ENCODE measurements around the gene ANXA9. TPM values are rescaled to one million over a fixed set of nuclear protein-coding genes. Genes with fewer than 3 reads are reported as not detected.
A peak's percentile ranks its signal among the peaks of the same experiment; 100 is the strongest.

ANXA9 gene
- total RNA-seq, 1 donor from 2014 or later, result not detected

- no peaks in the 10 kb centered on the region for H3K27me3 Mint-ChIP-seq (ENCODE audit: insufficient read depth, low read depth)
- Histone ChIP-seq H3K36me3 (no peaks in the 10 kb centered on the region), H4K20me1 (ENCODE audit: low read depth) (peaks cover 67% of the 10 kb centered on the region), H3K4me2 (no peak overlapping the region), H3F3A (ENCODE audit: low read depth) (peaks cover 30% of the 10 kb centered on the region), H3K9ac (no peak overlapping the region), H2AFZ (replicated peaks) (no peak overlapping the region), H3K4me3 (no peak overlapping the region), H3K27me3 (no peaks in the 10 kb centered on the region), H3K27ac (no peak overlapping the region), H3K79me2 (ENCODE audit: low read depth) (peaks cover 53% of the 10 kb centered on the region), H3K4me1 (peaks cover 30% of the 10 kb centered on the region), H3K9me3 (ENCODE audit: low read depth) (no peaks in the 10 kb centered on the region)
- H3K36me3 Mint-ChIP-seq, result peaks cover 39% of the 10 kb centered on the region
- peaks cover 34% of the 10 kb centered on the region for H3K4me1 Mint-ChIP-seq
- TF ChIP-seq EZH2phosphoT487 (IDR thresholded peaks at IDR 0.05) (no peak), EZH2 (IDR thresholded peaks at IDR 0.05) (no peak), CTCF (IDR thresholded peaks at IDR 0.05) (no peak)
- peak overlapping the region; percentile 7 for H3K4me3 Mint-ChIP-seq
- no peak overlapping the region for H3K27ac Mint-ChIP-seq
- DNase-seq (ENCODE audit: low spot score), result no peak
- no peaks in the 10 kb centered on the region for H3K9me3 Mint-ChIP-seq
These were observed 13.6 kb upstream of the ANXA9 start for GRCh38 chr1:150968491-150968890.

DNA sequence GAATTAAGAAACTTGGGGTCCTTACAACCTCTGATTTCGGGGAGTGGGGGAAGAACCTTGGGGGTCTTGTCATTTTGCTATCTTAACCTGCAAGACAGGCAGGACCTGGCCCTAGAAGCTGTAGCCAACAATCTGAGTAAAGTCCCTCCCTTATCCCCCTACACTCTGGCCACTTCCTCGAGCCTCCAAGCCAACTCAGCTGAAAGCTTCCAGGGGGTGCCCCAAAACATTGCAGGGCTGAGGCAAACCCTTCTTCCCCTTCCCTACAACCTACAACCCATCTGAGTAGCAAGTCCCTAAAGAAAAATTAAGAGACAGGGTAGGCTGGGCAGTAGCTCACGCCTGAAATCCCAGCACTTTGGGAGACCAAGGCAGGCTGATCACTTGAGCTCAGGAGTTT lies 12.5 kb upstream of the ANXA9 start:
- peaks cover 2% of the 10 kb centered on the region for H3K27me3 Mint-ChIP-seq (ENCODE audit: insufficient read depth, low read depth)
- H3K4me1 Mint-ChIP-seq, result peaks cover 34% of the 10 kb centered on the region
- Histone ChIP-seq H3K79me2 (ENCODE audit: low read depth) (peaks cover 64% of the 10 kb centered on the region), H3K27me3 (no peaks in the 10 kb centered on the region), H3F3A (ENCODE audit: low read depth) (peaks cover 36% of the 10 kb centered on the region), H3K9me3 (ENCODE audit: low read depth) (no peaks in the 10 kb centered on the region), H3K4me1 (peaks cover 33% of the 10 kb centered on the region), H4K20me1 (ENCODE audit: low read depth) (peaks cover 70% of the 10 kb centered on the region), H3K27ac (no peak overlapping the region), H3K36me3 (no peaks in the 10 kb centered on the region), H2AFZ (replicated peaks) (no peak overlapping the region), H3K9ac (no peak overlapping the region), H3K4me2 (no peak overlapping the region), H3K4me3 (no peak overlapping the region)
- H3K4me3 Mint-ChIP-seq, result no peak overlapping the region
- DNase-seq (ENCODE audit: low spot score), result no peak
- peaks cover 30% of the 10 kb centered on the region for H3K36me3 Mint-ChIP-seq
- H3K9me3 Mint-ChIP-seq, result no peaks in the 10 kb centered on the region
- no peak for TF ChIP-seq CTCF (IDR thresholded peaks at IDR 0.05)
- no peak for TF ChIP-seq EZH2phosphoT487 (IDR thresholded peaks at IDR 0.05)
- H3K27ac Mint-ChIP-seq, result no peak overlapping the region

- peak; percentile 60 for DNase-seq (ENCODE audit: low spot score)
- peak overlapping the region; percentile 35 for H3K27ac ChIP-seq
- peaks cover 33% of the 10 kb centered on the region for H3K4me1 ChIP-seq
These were observed 11.1 kb upstream of the ANXA9 start for GRCh38 chr1:150970808-150971582.

More at GRCh38 chr1:150970808-150971582, 11.1 kb upstream of the ANXA9 start:
- Histone ChIP-seq H3K36me3 (no peaks in the 10 kb centered on the region), H3K9me3 (ENCODE audit: low read depth) (no peaks in the 10 kb centered on the region), H2AFZ (replicated peaks) (no peak overlapping the region), H3F3A (ENCODE audit: low read depth) (peaks cover 33% of the 10 kb centered on the region), H3K79me2 (ENCODE audit: low read depth) (peaks cover 75% of the 10 kb centered on the region), H3K27me3 (peaks cover 8% of the 10 kb centered on the region), H3K4me2 (peak overlapping the region; percentile 97), H3K4me3 (peak overlapping the region; percentile 95), H3K9ac (no peak overlapping the region), H4K20me1 (ENCODE audit: low read depth) (peaks cover 67% of the 10 kb centered on the region)
- H3K27ac Mint-ChIP-seq, result peak overlapping the region; percentile 87
- TF ChIP-seq EZH2phosphoT487 (IDR thresholded peaks at IDR 0.05) (no peak), CTCF (IDR thresholded peaks at IDR 0.05) (no peak), EZH2 (IDR thresholded peaks at IDR 0.05) (no peak)
- peaks cover 5% of the 10 kb centered on the region for H3K27me3 Mint-ChIP-seq (ENCODE audit: insufficient read depth, low read depth)
- peak overlapping the region; percentile 90 for H3K4me3 Mint-ChIP-seq
- H3K36me3 Mint-ChIP-seq, result peaks cover 28% of the 10 kb centered on the region
- H3K4me1 Mint-ChIP-seq, result peaks cover 38% of the 10 kb centered on the region
- no peaks in the 10 kb centered on the region for H3K9me3 Mint-ChIP-seq
